DMS114 treated with DMSO at 0.1 percent for 48 hours (cell line): Measurements from ENCODE around the gene ZNF839.
"Not testable (repeated sequence)": the region's sequence is repeated elsewhere in the genome, so short reads cannot be mapped to it uniquely, and the experiment has no call there.

Source experiments
- DNase-seq: peaks from one replicate; lab custom pipeline; 2025; ENCODE audit not compliant: unreplicated experiment; lab: John Stamatoyannopoulos, UW

ZNF839 gene

GRCh38 chr14:102341566-102341965 lies 22.0 kb downstream of the ZNF839 start:
- DNase-seq = no peak

DNA sequence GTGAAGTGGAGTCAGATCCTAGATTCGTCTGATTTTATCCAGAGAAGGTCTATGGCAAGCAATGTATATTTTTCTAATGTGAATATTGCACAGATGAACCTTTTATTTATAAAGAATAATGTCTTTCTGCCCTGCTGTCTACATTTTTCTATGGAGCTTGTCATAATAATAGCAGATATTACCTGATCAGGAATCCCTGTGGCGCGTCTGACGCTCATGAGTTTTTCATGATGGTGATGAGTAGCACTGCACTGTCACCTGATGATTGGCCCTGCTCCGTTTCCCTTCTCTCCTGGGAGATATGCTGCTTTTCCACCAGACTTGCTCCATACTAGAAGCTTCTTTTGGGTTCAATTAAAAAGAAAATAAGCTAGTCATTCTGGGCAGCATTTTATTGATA lies 22.7 kb downstream of the ZNF839 start:
- no peak for DNase-seq

DNA sequence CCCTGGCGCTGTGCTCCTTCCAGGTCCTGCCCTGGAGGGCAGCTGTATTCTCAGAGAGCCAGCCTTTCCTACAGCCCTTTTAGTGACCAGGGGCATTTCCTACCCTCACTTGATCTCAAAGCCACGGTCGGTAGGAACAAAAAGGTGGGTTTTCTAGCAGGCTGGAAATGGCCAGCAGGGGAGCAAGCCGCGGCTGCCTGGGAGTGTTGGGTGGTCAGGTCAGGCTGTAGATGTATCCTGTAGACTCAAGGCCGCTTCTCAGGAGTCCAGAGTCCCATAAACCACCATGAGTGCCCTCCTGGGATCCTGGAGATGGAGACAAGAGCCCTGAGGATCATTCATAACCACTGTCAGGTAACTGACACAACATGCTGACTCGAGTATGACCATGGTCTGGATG lies 24.5 kb downstream of the ZNF839 start:
- DNase-seq = no peak

GRCh38 chr14:102344485-102344884 lies 24.9 kb downstream of the ZNF839 start:
- DNase-seq = no peak

DNA sequence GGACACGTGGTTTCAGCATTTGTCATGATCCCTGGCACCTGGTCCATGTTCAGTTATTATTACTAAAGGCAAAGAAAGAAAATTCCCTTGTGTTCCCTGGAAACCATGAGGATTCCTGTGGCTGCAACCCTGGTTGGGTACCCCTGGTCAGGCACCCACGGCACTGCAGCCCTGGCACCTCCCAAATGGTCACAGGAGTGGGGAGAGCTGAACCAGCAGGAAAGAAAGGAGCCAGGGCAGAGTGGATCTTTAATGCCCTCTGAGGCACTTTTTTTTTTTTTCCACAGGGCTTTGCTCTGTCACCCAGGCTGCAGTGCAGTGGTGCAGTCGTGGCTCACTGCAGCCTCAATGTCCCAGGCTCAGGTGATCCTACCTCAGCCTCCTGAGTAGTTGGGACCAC lies 25.7 kb downstream of the ZNF839 start:
- no peak for DNase-seq

- DNase-seq = no peak
Observed at GRCh38 chr14:102346645-102347044, 27.1 kb downstream of the ZNF839 start.

- DNase-seq = no peak
Observed at GRCh38 chr14:102348376-102348775, 28.8 kb downstream of the ZNF839 start.

GRCh38 chr14:102351023-102351422 lies 31.5 kb downstream of the ZNF839 start:
- DNase-seq = no peak

GRCh38 chr14:102351593-102351992 lies 32.0 kb downstream of the ZNF839 start:
- DNase-seq = not testable (repeated sequence)

DNA sequence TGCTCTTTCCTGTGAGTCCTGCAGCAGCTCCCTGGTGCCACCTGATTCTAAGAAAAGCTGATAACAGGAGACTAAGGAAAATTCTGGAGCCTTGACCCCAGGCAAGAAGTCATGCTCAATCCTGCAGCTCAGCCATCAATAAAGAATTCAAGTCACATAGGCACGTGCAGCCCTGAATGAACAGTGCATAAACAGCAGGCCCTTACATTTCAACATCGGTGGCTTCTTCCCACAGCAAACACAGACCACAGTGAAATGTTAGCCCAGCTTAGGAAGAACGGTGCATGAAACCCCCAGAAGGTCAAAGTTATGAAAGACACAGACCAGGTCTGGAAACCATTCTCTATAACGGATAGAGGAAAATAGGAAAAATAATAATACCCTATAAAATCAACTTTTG lies 32.7 kb downstream of the ZNF839 start:
- no peak for DNase-seq

DNA sequence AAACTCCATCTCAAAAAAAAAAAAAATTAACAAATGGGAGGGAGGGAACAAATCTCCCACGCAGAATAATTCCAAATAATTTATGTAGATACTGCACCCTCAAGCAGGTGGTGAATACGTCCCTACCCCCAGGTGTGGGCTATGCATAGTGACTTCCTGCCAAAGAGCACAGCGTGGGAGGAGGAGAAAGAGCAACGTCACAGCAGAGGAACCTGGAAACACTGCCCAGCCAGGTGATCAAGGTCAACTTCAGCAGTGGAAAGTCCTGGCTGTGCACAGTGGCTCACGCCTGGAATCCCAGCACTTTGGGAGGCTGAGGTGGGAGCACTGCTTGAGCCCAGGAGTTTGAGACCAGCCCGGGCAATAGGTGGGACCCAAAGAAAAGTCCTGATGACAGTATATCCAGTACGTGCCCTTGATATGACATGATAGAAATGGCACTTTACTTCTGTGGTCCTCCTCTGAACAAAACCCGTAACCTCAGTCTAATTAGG lies 33.6 kb downstream of the ZNF839 start:
- no peak for DNase-seq

- no peak for DNase-seq
Observed at GRCh38 chr14:102356280-102356679, 36.7 kb downstream of the ZNF839 start.

DNA sequence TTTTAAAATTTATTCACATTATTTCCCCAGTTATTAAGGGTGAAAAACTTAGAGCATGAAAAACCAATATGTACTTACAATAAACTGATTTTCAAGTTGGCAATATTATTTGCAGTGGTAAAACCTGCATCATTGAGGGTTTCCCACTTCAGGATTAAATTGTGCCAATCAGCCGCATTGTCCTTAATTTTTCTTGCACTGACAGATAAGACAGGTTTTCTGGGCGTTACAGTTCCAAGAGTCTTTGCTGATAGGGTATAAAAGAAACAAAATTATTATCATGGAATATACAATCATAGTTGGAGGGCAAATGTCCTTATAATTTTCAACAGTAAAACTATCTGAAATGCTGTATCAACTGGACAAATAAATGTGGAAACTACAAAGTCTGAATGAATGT lies 39.8 kb downstream of the ZNF839 start:
- DNase-seq = no peak

DNA sequence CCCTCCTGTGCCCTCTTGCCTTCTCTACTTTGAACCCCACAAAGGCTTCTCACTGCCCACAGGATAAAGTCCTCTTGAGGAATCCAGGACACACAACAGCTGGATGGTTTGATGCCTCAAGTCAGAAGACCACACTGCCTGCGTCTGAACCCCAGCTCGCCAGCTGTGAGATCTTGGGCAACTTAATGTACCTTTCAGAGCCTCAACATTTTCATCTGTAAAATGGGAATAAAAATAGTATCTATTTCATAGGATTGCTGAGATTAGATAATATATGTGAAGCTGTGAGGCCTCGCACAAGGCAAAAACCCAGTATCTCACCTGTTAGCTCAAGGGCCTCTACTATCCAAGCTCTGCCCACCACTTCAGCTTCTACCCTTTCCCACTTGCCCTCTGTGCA lies 40.8 kb downstream of the ZNF839 start:
- no peak for DNase-seq

GRCh38 chr14:102362084-102362483 lies 42.5 kb downstream of the ZNF839 start:
- no peak for DNase-seq

DNA sequence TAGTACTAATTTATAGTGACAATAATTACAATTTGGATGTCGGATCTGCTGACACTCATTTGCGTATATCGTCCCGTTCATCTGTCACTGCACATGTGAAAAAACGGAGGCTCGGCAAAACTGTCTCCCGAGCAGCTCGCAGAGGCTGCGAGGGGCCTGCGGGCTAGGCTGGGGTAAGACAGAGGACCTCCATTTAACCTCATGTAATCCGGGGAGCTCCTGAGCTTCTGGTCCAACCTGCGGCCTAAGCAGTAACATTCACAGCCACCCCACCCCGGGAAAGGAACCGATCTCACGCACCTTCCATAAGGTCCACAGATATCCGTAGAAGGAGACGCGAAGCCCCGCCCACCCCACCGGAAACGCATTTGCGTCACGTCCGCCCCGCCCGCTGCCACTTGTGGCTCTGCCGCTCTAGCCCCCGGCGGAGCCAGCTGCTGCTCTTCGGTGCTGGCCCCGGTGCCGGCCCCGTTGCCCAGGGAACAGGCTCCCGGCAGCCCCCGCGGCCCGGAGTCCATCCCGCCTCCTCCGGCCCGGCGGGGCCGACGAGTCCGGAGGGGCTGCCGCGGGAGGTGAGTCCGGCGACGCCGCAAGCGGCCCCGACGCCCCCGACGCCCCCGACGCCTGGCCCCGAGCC lies 43.1 kb downstream of the ZNF839 start, which contains the start of the genes CINP and TECPR2:
CINP (minus strand) TSS at position 346 of the 637 bp plus-strand sequence; CDS start at position 307, 39 bp downstream.
TECPR2 (plus strand) TSS at position 397 of the 637 bp plus-strand sequence. CDS start 13,781 bp downstream, outside the sequence.
- peak; percentile 85 for DNase-seq

DNA sequence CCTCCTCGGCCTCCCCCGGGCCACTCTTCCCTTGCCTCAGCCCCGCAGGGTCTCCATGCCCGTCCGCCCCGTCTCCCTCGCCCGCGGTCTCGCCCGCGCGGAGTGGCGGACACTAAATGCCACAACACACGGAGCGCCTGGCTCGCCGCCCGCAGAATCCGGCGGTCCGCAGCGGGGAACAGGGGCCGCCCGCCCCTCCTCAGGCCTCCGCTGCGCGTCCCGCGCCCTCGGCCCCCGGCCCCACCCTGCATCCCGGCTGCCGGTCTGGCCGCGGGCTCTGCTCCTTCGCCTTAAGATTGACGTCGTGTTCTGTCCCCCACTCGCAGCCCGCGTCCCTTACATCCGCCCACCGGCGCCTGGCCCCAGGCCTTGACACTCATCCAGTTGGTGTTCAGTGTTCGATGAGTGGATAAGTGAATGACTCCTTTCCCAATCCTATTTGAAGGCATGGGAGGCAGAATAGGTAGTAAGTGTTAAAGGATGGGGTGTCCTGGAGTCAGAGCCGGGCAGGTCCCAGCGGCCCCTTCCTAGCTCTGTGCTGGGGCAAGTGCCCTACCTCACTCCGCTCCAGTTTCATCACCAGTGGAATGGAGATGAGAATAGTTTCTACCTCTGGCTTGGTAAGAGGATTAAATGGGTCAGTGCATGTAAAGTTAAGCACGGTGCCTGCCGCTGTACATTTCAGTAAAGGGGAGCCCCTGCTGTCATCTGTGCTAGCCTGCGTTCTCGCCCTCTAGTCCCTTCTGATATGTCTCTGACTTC lies 43.8 kb downstream of the ZNF839 start:
- DNase-seq = no peak

GRCh38 chr14:102370305-102370809 lies 50.8 kb downstream of the ZNF839 start:
- no peak for DNase-seq

DNA sequence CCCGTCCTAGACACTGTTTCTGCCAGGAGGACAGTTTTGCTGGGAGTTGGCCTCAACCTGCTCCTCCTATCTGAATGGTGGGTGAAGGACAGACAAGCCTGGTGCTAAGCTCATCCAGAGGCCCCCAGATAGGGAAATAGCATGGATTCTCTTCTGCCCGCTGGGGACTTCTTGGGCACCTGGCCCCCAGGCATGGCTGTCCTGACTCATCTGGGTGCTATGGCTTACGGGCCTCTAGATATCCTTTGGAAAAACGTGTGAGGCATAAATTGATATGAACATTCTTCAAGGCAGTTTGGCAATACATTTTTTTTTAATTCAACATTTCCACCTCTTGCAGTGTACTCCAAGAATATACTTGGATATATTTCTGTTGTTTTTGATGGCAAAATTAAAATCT lies 51.8 kb downstream of the ZNF839 start:
- DNase-seq = no peak

DNA sequence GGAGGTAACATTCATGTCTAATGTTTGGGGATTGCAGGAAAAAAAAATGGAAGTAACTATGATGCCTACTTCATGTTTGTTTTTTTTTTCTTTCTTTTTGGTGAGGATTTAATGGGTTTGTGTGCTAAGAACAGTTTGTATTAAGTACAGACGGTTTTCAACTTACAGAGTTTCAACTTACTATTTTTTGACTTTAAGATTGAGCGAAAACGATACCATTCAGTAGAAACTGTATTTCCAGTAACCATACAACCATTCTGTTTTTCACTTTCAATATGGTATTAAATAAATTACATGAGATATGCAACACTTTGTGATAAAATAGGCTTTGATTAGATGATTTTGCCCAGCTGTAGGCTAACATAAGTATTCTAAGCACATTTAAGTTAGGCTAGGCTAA lies 53.6 kb downstream of the ZNF839 start:
- DNase-seq = no peak

GRCh38 chr14:102374264-102374663 lies 54.7 kb downstream of the ZNF839 start:
- DNase-seq = no peak

GRCh38 chr14:102375119-102375518 lies 55.6 kb downstream of the ZNF839 start:
- no peak for DNase-seq
